ENCODE data around the gene EP400.
"Not testable (repeated sequence)": the region's sequence is repeated elsewhere in the genome, so short reads cannot be mapped to it uniquely, and the experiment has no call there.

The EP400 gene

GRCh38 chr12:131982041-131982440 lies 32.3 kb downstream of the EP400 start:
- DNase-seq (ENCODE audit: low read depth, low spot score), result no peak
- H3K27ac ChIP-seq, result no peak overlapping the region

GRCh38 chr12:131983026-131983425 lies 33.3 kb downstream of the EP400 start:
- no peak for DNase-seq (ENCODE audit: low read depth, low spot score)
- H3K27ac ChIP-seq, result no peak overlapping the region

- DNase-seq (ENCODE audit: low read depth, low spot score), result no peak
- no peak overlapping the region for H3K27ac ChIP-seq
These were observed 33.8 kb downstream of the EP400 start for GRCh38 chr12:131983554-131983953.

- H3K27ac ChIP-seq, result no peak overlapping the region
- no peak for DNase-seq (ENCODE audit: low read depth, low spot score)
These were observed 34.6 kb downstream of the EP400 start for GRCh38 chr12:131984334-131984733.

GRCh38 chr12:131985510-131985875 lies 35.8 kb downstream of the EP400 start:
- not testable (repeated sequence) for DNase-seq (ENCODE audit: low read depth, low spot score); H3K27ac ChIP-seq

GRCh38 chr12:131986361-131986760 lies 36.6 kb downstream of the EP400 start:
- DNase-seq (ENCODE audit: low read depth, low spot score), result no peak
- H3K27ac ChIP-seq, result no peak overlapping the region

- H3K27ac ChIP-seq, result no peak overlapping the region
- no peak for DNase-seq (ENCODE audit: low read depth, low spot score)
These were observed 37.2 kb downstream of the EP400 start for GRCh38 chr12:131986910-131987309.

GRCh38 chr12:131987552-131987951 lies 37.8 kb downstream of the EP400 start:
- DNase-seq (ENCODE audit: low read depth, low spot score), result no peak
- no peak overlapping the region for H3K27ac ChIP-seq

GRCh38 chr12:131988054-131988796 lies 38.5 kb downstream of the EP400 start:
- no peak overlapping the region for H3K27ac ChIP-seq
- DNase-seq (ENCODE audit: low read depth, low spot score), result no peak

- no peak overlapping the region for H3K27ac ChIP-seq
- DNase-seq (ENCODE audit: low read depth, low spot score), result no peak
These were observed 39.3 kb downstream of the EP400 start for GRCh38 chr12:131989021-131989420.

GRCh38 chr12:131990066-131990979 lies 40.6 kb downstream of the EP400 start:
- H3K27ac ChIP-seq, result no peak overlapping the region
- no peak for DNase-seq (ENCODE audit: low read depth, low spot score)

GRCh38 chr12:131990980-131991305 lies 41.2 kb downstream of the EP400 start:
- H3K27ac ChIP-seq, result no peak overlapping the region
- DNase-seq (ENCODE audit: low read depth, low spot score), result no peak

GRCh38 chr12:131991816-131992430 lies 42.2 kb downstream of the EP400 start:
- H3K27ac ChIP-seq, result no peak overlapping the region
- no peak for DNase-seq (ENCODE audit: low read depth, low spot score)

- DNase-seq (ENCODE audit: low read depth, low spot score), result no peak
These were observed 44.8 kb downstream of the EP400 start for GRCh38 chr12:131994589-131994988.

GRCh38 chr12:132000286-132000872 lies 50.6 kb downstream of the EP400 start:
- no peak for DNase-seq (ENCODE audit: low read depth, low spot score)
- H3K27ac ChIP-seq, result no peak overlapping the region

More at GRCh38 chr12:131994589-131994988, 44.8 kb downstream of the EP400 start:
- H3K27ac ChIP-seq, result no peak overlapping the region

GRCh38 chr12:132003846-132004245 lies 54.1 kb downstream of the EP400 start:
- DNase-seq (ENCODE audit: low read depth, low spot score), result no peak
- no peak overlapping the region for H3K27ac ChIP-seq

GRCh38 chr12:132004946-132005345 lies 55.2 kb downstream of the EP400 start:
- DNase-seq (ENCODE audit: low read depth, low spot score), result no peak

GRCh38 chr12:132006056-132006680 lies 56.4 kb downstream of the EP400 start:
- no peak for DNase-seq (ENCODE audit: low read depth, low spot score)
- H3K27ac ChIP-seq, result no peak overlapping the region

More at GRCh38 chr12:132004946-132005345, 55.2 kb downstream of the EP400 start:
- no peak overlapping the region for H3K27ac ChIP-seq

- DNase-seq (ENCODE audit: low read depth, low spot score), result no peak
- no peak overlapping the region for H3K27ac ChIP-seq
These were observed 57.3 kb downstream of the EP400 start for GRCh38 chr12:132007041-132007440.

GRCh38 chr12:132009336-132009859 lies 59.7 kb downstream of the EP400 start:
- H3K27ac ChIP-seq, result no peak overlapping the region
- DNase-seq (ENCODE audit: low read depth, low spot score), result no peak

Data from epithelial cell of prostate (primary cell).